SIG-M5 treated with dmso at 0.1 percent for 504 hours (cell line): ENCODE measurements around the gene C1orf141.
"Not testable (repeated sequence)": the region's sequence is repeated elsewhere in the genome, so short reads cannot be mapped to it uniquely, and the experiment has no call there.

Experiments
- DNase-seq: peaks from one replicate; lab custom pipeline; 2025; ENCODE audit not compliant: unreplicated experiment; lab: John Stamatoyannopoulos, UW

Gene C1orf141

DNA sequence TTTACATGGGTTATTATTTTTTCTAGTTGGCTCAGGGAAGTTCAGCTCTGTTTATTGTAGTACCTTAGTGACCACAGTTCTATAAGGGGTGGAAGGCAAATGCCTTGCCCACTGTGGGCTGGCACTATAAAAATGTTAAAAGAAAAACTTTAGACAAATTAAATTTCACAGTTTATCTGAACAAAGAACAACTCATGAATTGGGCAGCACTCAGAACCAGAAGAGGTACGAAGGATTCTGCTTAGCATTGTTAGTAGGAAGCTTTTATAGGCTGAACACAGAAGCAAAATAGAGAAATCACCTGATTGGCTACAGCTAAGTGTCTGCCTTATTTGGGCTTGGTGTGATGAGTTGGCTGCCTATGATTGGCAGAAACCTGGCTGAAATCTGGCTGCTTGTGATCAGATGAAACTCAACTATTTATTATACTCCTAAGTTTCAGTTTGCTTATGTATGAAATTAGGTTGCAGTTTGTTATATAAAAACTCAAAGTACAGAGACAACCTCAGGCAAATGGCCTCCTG is 45.0 kb downstream of the C1orf141 start:
- DNase-seq, result no peak

DNA sequence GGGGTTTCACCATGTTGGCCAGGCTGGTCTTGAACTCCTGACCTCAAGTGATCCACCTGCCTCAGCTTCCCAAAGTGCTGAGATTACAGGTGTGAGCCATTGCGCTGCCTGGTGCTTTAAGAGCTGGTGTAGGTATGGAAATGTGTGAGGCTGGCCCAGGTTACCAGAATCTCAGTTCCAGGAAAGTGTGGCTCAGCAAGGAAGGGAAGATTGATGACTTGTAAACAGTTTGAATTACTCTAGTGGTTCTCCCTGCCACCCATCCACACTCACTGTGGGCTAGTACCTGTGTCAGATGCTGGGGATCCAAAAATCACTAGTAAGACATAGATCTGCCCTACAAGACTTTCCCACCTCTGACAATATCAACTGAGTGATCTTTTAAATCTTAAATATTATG is 46.3 kb downstream of the C1orf141 start:
- no peak for DNase-seq

DNA sequence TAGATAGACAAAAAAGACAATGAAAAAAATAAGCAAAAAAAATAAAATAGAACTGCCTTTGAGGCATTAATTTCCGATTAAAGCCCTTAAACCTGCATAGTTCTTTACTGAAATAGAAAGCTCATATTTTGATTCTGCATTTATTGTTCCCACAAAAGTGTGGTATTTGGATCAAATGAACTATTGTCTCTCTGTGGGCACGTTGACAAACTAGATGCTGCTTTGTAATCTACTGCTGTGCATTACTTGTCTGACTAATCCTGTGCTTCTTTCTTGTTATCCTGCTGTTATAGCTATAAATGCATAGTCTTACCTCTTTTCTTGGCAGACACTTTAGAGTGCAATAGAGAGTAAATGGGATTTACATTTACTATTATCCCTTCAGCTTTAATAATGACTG is 49.4 kb downstream of the C1orf141 start:
- DNase-seq, result no peak

DNA sequence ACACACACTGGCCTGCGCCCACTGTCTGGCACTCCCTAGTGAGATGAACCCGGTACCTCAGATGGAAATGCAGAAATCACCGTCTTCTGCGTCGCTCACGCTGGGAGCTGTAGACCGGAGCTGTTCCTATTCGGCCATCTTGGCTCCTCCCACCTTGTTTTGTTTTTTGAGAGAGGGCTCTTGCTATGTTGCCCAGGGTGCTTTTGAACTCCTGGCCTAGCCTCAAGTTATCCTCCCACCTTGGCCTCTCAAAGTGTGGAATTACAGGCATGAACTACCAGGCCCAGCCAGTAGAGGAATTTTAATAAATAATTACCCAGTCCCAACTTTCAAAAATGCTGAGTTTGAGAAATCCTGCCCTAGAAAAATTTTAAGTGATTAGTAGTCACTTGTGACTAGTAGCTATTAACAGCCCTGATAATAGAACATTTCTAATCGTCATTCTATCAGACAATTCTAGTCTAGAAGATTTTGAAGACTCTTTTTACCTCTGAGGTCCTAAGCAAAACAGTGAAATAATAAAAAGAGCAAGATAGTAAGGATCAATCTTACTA is 49.9 kb downstream of the C1orf141 start:
- DNase-seq, result no peak

DNA sequence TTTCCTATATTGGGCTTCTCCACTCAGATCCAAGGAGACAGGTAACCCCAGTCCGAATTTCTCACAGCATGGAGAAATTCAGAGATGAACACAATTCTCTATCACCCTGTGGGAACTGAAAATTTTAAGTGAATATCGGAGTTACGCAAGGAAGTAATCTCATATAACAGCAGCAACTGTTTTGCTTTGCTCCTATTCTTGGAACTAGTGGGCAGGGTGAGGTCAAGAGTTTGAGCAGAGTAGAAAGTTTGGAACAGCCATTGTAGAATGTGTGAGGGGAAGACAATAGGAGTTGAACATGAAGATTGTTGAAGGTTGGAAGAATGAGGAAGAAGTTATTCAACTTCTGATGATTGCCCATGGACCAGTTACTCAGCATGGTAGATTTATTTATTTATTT is 56.5 kb downstream of the C1orf141 start:
- no peak for DNase-seq

DNA sequence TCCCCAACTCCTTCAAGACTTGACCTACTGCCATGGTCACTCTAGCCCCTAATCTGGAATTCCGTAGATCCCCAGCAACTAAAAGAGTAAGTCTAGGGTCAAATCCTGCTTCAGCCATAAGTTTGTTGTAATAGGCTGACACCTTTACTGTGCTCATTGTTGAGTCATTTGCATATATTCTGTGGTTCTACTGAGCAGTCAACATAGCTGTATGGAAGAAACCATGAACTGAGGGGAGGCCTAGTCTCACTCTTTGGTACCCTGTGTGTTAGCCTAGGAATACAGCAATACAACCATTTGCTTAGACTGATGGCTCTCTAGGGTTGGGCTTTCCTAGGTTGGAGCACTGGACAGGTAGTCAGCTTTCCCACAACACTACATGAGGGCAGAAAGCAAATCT is 57.2 kb downstream of the C1orf141 start:
- DNase-seq, result no peak

DNA sequence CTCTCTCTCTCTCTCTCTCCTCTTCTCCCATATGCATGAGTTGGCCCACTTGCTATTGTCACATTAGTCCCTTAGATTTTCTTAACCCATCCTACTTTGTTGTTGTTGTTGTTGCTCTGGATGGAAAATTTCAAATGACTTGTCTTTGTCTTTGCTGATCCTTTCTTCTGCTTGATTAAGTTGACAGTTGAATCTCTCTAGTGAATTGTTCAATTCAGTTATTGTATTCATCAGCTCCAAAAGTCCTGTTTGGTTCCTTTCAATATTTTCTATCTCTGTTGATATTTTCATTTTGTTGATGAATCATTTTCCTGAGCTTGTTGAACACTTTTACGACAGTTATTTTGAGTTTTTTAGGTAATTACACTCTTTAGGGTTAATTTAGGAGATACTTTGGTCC is 62.0 kb downstream of the C1orf141 start:
- DNase-seq, result no peak

DNA sequence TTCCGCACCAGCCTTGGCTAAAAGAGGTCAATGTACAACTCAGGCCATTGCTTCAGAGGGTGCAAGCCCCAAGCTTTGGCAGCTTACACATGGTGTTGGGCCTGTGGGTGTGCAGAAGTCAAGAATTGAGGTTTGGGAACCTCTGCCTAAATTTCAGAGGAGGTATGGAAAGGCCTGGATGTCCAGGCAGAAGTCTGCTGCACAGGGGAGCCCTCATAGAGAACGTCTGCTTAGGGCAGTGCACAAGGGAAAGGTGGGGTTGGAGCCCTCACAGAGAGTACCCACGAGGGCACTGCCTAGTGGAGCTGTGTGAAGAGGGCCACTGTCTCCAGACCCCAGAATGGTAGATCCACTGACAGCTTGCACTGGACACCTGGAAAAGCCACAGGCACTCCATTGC is 67.1 kb downstream of the C1orf141 start:
- not testable (repeated sequence) for DNase-seq

DNA sequence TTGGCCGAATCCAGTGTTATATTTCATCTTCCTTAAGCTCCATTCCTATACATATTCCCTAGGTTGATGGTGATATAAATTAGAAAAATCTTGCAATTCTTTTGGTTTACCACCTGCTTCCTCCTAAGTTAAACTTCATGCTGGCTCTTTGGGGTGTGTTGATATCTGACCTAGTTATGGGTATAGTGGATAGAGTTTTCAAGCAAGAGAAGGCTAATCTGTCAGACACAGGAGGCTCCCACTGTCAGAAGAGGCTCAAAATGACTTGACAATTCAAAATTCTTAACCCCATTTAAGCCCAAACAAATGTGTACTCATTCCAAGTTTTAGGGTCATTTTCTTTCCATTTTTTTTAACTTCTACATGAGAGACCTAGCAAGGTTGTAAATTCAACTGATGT is 72.4 kb downstream of the C1orf141 start:
- DNase-seq, result no peak

DNA sequence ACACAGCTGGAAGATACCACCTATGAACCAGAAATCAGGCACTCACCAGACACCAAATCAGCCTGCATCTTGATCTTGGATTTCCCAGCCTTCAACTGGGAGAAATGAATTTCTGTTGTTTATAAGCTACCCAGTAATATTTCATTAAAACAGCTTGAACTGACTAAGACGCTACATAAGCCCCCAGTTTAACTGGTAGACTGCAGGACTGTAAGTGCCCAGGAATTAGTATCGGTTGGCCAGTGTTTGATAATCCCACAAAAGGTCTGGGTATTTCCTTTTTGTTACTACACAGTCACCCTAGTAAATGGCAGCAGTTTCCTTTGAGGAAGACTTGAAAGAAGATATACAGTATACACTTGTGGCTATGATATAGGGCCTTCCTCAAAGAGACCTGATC is 73.5 kb downstream of the C1orf141 start:
- DNase-seq, result no peak

DNA sequence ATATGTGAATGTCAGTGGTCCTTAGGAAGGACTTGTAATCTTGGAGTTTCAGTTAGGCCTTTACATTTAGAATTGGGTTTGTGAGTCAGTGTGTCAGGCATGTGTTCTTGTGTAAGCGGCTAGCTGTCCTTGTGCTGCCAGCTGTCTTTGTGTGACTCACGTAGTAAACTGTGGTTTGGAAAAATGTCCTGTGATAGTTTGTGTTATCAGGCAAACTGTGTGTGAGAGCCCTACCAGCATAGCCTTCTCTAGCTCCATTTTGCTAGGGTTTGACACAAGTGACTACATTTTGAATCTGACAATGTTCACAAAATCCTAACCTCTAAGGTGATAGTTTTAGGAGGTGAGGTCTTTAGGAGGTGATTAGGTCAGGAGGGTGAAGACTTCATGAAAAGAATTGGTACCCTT is 74.0 kb downstream of the C1orf141 start:
- DNase-seq, result no peak

DNA sequence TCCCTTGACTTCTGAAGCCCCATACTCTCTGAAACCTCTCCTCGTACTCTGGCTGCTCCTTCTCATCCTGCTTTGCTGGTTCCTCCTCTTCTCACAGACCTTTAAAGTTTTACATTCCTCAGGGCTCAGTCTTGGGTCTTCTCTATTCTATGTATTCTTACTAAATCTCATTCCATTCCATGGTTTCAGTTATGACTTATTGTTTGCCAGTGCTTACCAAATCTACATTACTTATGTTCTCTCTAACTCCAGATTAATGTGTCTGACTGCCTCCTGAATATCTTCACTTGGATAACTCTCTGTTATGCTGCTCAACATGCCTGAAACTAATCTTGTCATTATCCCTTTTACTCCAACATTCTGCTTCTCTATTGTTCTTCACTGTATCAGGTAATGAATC is 75.4 kb downstream of the C1orf141 start:
- DNase-seq, result no peak

DNA sequence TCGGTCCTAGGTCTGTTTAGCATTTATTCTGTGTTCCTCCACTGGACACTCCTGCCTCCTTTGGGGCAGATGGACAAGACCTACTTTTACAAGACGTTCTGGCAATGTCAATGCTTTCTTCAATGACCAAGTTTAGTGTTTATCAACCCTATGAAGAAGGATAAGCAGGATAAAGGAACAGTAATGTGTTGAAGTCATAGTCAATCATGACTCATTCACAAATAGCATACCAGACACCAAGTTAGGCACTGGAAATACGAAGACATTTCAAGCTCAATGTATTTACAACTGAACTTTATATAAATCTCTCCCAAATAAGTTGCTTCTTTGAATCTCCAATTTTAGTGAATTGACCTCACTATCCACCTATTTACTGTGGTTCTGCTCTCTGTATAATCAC is 76.0 kb downstream of the C1orf141 start:
- no peak for DNase-seq

DNA sequence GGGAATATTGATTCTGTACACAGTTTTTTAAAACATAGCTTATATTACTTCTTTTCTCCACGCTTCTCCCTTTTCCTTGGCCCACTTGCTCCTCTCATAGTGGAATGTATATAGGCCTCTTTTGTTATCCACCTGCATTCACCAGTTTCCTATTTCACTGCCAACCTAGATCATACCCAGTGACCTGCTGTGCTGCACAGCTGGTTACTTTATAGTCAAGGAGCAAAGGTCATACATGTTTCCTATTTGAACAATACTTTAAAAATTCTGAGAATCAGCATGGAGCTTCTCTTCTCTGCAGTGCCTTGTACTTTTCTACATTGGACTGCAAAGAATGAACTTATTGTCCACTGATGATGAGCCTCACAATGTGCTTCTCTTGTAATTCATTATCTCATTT is 76.5 kb downstream of the C1orf141 start:
- DNase-seq, result no peak

DNA sequence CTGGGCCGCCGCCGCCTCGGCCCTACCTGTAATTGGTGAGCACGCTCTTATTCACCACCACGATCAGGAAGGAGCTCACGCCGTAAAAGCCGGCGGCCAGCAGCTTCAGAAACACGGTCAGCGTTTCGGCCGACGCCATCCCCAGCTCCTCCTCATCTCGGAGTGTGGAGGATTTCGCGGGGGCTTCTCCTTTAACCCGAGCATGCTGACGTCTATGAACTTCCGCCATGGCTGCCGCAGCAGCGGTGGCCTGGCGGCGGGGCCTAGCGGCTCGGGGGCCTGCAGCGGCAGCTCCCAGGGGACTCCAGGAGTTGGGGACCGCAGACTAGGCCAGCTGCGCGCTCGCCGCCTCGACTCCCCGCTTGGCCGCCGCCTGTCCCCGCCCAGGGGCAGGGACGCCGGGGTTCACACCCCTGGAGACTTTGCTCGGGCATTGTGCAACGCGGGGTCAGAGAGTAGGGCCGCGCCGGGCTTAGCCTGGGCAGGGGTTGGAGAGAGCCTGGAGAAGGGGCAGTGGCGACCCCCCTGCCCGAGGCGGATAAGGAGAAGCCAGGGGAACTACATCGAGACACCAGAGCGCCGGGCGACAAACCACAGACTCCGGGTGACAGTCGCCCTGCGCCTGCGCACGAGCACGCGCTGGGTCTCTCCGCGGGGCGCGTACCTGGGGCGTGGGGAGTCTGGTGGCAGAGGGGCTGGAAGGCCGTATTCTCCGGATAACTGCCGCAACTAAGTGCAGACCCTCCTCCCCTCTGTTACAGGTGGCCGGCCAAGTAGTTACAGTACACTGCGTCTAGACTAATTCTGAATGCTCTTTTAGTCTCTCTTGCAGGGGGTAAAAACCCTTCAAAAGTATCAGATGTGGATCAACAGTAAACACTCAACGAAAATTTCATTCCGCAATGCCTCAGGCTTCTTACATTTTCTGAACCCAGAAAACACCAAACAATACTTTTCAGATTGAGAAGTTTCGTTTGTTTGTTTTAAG is 80.7 kb downstream of the C1orf141 start, which contains the start of gene SLC35D1:
Gene SLC35D1, minus strand, starts transcription at position 364 of the 988 bp plus-strand sequence. Its CDS starts 135 bp downstream, at position 229.
- peak; percentile 62 for DNase-seq

DNA sequence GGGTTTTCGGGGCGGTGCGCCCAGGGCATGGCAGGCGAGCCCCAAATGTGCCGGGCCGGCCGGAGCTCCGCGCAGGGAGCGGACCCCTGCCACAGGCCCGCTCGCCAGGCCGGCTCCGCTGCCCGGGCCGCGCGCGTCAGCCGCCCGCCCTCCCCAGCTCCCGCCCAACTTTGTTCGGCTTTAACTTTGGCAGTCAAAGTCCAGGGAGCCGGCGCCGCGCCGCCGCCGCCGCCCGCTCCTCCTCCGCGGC is 81.3 kb downstream of the C1orf141 start:
- DNase-seq, result no peak

DNA sequence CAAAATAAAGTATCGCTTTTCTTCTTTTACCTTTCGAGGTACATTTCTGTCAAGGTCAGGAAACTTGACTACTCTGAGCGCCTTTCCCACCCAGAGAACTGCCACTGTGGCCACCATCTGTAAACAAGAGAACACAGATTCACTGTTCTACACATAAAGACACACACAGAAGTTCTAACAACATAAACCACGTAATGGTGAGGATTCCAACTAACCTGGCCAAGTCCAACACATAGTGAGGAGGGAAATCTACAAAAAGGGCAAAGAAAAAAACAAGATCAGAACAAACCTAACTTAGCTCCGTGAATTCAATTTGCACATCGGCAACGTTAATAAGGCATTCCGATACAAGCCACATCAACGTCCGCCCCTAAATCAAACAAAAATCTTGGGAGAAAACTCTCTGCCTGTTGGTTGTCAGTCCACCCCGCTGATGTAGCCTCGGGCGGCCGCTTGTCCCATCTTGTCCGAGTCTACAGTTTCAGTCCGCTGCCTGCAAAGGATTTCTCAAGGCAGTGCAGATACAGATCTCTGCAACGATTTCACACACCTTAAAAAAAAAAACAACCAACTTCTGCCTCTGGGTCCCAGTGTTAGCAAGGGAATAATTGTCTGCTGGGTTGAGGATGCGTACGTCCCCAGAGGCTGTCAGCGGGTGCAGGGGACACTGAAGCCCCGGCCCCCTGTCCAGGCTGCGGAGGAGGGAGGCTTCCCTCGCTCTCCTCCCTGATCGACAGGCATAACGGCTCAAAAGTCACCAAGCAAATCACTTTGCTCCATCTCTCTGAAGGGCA is 81.8 kb downstream of the C1orf141 start:
- DNase-seq, result peak; percentile 33

DNA sequence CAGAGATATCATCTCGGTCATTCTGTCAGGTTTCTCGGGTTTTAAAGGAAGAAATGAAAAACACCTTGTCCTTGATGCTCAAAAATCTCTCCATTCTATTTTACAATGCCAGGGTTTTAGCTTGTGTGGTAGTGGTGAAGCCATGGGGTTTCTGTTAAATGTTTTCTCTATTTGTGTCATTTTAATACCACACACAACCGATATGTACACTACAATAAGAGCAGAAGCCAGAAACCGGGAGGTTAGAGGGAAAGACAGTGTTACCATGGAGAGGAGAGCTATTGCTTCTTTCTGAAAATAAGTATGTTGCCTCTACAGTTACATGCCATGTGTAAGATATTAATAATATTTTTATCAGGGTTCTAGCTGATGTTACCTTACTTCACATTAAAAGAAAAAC is 83.6 kb downstream of the C1orf141 start:
- DNase-seq, result no peak

DNA sequence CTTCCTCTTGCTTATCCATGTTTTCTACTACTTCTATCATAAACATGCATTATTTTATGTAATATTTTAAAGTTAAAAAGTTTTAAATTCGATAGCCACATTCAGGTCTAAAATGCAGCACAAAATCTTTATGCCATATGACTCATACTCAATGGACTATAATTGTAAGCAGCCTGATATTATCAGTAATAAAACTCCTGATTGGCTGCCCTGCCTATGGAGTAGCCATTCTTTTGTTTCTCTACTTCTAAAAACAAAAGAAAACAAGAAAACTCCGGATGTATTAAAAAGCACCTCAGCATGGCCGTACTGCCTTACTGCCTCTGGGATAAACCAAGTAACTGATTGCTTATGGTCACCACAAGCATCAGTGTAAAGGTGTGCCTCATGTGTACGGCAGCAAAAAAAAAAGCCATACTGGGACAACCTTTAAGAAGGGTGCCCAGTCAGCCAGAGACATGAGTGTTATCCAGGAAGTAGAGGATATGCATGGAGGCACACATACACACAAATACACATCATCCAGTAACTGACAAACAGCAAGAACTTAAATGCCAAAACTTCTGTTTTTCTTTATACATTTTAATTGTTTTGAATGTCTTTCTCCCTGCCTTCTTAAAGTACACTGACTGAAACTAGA is 90.0 kb downstream of the C1orf141 start:
- DNase-seq, result no peak

DNA sequence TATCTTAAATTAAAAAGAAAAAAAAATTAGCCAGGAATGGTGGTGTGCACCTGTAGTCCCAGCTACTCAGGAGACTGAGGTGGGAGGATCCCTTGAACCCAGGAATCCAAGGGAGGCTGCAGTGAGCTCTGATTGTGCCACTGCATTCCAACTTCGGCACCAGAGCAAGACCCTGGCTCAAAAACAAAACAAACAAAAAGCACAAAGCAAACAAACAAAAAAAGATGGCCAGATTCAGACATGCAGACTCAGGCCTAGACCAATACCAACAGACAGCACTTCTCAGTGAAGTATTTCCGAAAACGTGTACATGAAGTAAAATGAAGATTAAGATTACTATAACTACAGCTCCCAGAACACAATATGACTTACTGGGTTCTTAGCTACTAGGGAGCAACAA is 91.4 kb downstream of the C1orf141 start:
- no peak for DNase-seq
